Measurements from ENCODE around the gene FRMD6.

Gene FRMD6

GRCh38 chr14:51726166-51726899 lies 74.6 kb downstream of the FRMD6 start:
- peak; percentile 23 for DNase-seq (ENCODE audit: low read depth, low spot score)
- no peak overlapping the region for H3K4me3 ChIP-seq (ENCODE audit: low read depth, low read length)
- TF ChIP-seq CTCF (IDR thresholded peaks at IDR 0.05; ENCODE audit: low read depth, low read length), result no peak
- in situ Hi-C loops (cut with HindIII; ENCODE audit: low sequenced_read_pairs), result no loop called here

GRCh38 chr14:51727526-51727925 lies 75.8 kb downstream of the FRMD6 start:
- in situ Hi-C loops (cut with HindIII; ENCODE audit: low sequenced_read_pairs), result no loop called here
- TF ChIP-seq CTCF (IDR thresholded peaks at IDR 0.05; ENCODE audit: low read depth, low read length), result no peak
- H3K4me3 ChIP-seq (ENCODE audit: low read depth, low read length), result no peak overlapping the region
- no peak for DNase-seq (ENCODE audit: low read depth, low spot score)

GRCh38 chr14:51730098-51730497 lies 78.4 kb downstream of the FRMD6 start:
- no peak for DNase-seq (ENCODE audit: low read depth, low spot score)
- in situ Hi-C loops (cut with HindIII; ENCODE audit: low sequenced_read_pairs), result no loop called here
- no peak overlapping the region for H3K4me3 ChIP-seq (ENCODE audit: low read depth, low read length)
- TF ChIP-seq CTCF (IDR thresholded peaks at IDR 0.05; ENCODE audit: low read depth, low read length), result no peak

- TF ChIP-seq CTCF (IDR thresholded peaks at IDR 0.05; ENCODE audit: low read depth, low read length), result no peak
- no peak overlapping the region for H3K4me3 ChIP-seq (ENCODE audit: low read depth, low read length)
- in situ Hi-C loops (cut with HindIII; ENCODE audit: low sequenced_read_pairs), result no loop called here
- DNase-seq (ENCODE audit: low read depth, low spot score), result no peak
Observed at GRCh38 chr14:51730684-51731083, 79.0 kb downstream of the FRMD6 start.

GRCh38 chr14:51732494-51733112 lies 80.9 kb downstream of the FRMD6 start:
- in situ Hi-C loops (cut with HindIII; ENCODE audit: low sequenced_read_pairs), result no loop called here
- no peak for TF ChIP-seq CTCF (IDR thresholded peaks at IDR 0.05; ENCODE audit: low read depth, low read length)
- no peak for DNase-seq (ENCODE audit: low read depth, low spot score)
- no peak overlapping the region for H3K4me3 ChIP-seq (ENCODE audit: low read depth, low read length)

- H3K4me3 ChIP-seq (ENCODE audit: low read depth, low read length), result no peak overlapping the region
- no peak for TF ChIP-seq CTCF (IDR thresholded peaks at IDR 0.05; ENCODE audit: low read depth, low read length)
- no peak for DNase-seq (ENCODE audit: low read depth, low spot score)
- in situ Hi-C loops (cut with HindIII; ENCODE audit: low sequenced_read_pairs), result no loop called here
Observed at GRCh38 chr14:51733147-51733546, 81.4 kb downstream of the FRMD6 start.
